ENCODE measurements around the gene PID1. TPM values are rescaled to one million over a fixed set of nuclear protein-coding genes. Genes with fewer than 3 reads are reported as not detected.

PID1 gene
- total RNA-seq, 1 donor from 2014 or later, result 25.1 TPM

DNA sequence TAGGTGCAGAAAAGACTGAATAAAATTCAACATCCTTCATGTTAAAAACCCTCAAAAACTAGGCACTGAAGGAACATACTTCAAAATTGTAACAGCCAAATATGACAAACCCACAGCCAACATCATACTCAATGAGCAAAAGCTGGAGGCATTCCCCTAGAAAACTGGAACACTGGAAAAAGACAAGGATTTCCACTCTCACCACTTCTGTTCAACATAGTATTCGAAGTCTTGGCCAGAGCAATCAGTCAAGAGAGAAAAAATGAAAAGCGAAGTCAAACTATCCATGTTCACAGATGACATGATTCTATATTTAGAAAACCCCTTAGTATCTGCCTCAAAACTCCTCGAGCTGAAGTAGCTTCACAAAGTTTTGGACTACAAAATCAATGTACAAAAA, 282.3 kb downstream of the PID1 start:
- H3K27me3 ChIP-seq (ENCODE audit: control insufficient read depth in 3 of 3, insufficient read depth in 3 of 3, low read length in 3 of 3), result no peaks in the 10 kb centered on the region
- no peak overlapping the region for H3K27ac ChIP-seq (ENCODE audit: low read depth, low read length)
- H3K9me3 ChIP-seq (ENCODE audit: control insufficient read depth in 3 of 3, low read length in 3 of 3), result no peaks in the 10 kb centered on the region
- H3K9ac ChIP-seq (ENCODE audit: low read depth in 1 of 3, low read length in 3 of 3), result no peak overlapping the region
- no peak overlapping the region for H3K4me3 ChIP-seq (ENCODE audit: low read length in 3 of 3)
- H3K36me3 ChIP-seq (ENCODE audit: control insufficient read depth in 3 of 3, insufficient read depth in 3 of 3, low read length in 3 of 3), result no peaks in the 10 kb centered on the region
- no peaks in the 10 kb centered on the region for H3K4me1 ChIP-seq (ENCODE audit: control insufficient read depth in 3 of 3, insufficient read depth in 3 of 3, low read length in 3 of 3)

DNA sequence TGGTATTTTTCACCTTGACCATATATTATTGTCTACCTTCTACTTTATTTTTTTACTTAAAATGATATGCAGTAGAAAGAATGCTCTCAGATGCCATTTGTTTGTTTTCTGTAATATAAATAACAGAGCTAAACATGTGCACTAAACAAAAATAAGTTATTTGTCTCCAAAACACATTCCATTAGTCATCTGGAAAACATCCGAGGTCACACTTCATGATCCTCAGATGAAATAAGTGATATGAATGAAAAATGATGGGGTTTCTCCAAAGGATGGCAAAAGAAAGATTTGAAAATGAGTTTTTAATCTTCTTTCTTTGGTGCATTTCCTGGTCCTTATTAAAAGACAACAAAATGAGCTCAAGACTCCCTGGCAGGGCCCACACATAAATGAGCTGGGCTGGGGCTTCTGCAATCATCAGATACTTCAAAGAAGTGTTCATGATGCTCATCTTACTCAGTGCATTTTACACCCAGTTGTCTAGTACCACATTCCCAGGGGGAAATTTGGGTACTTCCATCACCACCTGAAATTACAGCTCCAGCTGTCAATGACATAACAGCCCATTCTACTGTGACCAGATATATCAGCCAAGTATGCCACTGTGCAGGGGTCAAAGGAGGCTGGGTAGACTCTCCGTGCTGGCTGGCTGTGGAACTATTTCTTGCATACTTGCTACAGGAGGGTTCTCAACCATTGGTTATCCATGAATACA, 283.5 kb downstream of the PID1 start:
- Histone ChIP-seq H3K9ac (ENCODE audit: low read depth in 1 of 3, low read length in 3 of 3) (no peak overlapping the region), H3K4me3 (ENCODE audit: low read length in 3 of 3) (no peak overlapping the region), H3K9me3 (ENCODE audit: control insufficient read depth in 3 of 3, low read length in 3 of 3) (no peaks in the 10 kb centered on the region), H3K36me3 (ENCODE audit: control insufficient read depth in 3 of 3, insufficient read depth in 3 of 3, low read length in 3 of 3) (no peaks in the 10 kb centered on the region), H3K27me3 (ENCODE audit: control insufficient read depth in 3 of 3, insufficient read depth in 3 of 3, low read length in 3 of 3) (no peaks in the 10 kb centered on the region), H3K27ac (ENCODE audit: low read depth, low read length) (no peak overlapping the region), H3K4me1 (ENCODE audit: control insufficient read depth in 3 of 3, insufficient read depth in 3 of 3, low read length in 3 of 3) (no peaks in the 10 kb centered on the region)

DNA sequence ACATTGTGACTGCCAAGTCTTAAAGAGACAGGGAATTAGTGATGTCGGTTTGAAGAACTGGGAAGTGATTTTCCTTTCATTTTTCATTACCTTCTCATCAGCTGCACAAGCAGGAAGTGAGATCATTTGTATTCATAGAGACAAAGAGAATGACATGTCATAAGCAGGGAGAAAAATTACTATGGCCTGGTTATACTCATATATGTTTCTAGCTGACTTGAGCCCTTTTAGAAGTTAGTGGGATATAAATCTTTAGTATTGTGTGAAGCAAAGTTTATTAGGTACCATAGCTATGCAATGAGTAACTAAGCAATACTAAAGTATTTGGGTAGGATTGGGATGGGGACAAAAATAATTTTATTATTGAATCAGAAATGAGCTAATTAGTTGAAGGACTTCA, 284.1 kb downstream of the PID1 start:
- Histone ChIP-seq H3K36me3 (ENCODE audit: control insufficient read depth in 3 of 3, insufficient read depth in 3 of 3, low read length in 3 of 3) (no peaks in the 10 kb centered on the region), H3K27me3 (ENCODE audit: control insufficient read depth in 3 of 3, insufficient read depth in 3 of 3, low read length in 3 of 3) (no peaks in the 10 kb centered on the region), H3K4me3 (ENCODE audit: low read length in 3 of 3) (no peak overlapping the region), H3K9ac (ENCODE audit: low read depth in 1 of 3, low read length in 3 of 3) (no peak overlapping the region), H3K9me3 (ENCODE audit: control insufficient read depth in 3 of 3, low read length in 3 of 3) (no peaks in the 10 kb centered on the region), H3K4me1 (ENCODE audit: control insufficient read depth in 3 of 3, insufficient read depth in 3 of 3, low read length in 3 of 3) (no peaks in the 10 kb centered on the region), H3K27ac (ENCODE audit: low read depth, low read length) (no peak overlapping the region)

DNA sequence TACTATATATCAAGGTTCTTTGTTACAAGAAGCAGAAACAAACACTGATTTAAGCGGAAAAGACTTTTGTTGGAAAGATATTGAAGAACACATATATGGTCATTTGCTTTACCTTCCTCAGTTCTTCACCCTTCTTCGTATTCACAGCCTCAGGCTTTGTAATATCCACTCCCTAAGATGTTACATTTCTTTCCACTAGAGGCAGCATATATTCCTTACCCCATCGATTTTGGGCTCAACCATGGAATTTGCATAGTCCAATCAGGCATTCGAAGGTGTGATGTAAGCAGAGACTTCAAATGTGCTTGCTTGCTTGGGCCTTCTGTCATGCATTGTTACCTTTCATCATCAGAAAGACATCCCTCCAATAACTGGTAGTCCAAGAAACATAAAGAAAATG, 287.4 kb downstream of the PID1 start:
- Histone ChIP-seq H3K27me3 (ENCODE audit: control insufficient read depth in 3 of 3, insufficient read depth in 3 of 3, low read length in 3 of 3) (no peaks in the 10 kb centered on the region), H3K9me3 (ENCODE audit: control insufficient read depth in 3 of 3, low read length in 3 of 3) (no peaks in the 10 kb centered on the region), H3K36me3 (ENCODE audit: control insufficient read depth in 3 of 3, insufficient read depth in 3 of 3, low read length in 3 of 3) (no peaks in the 10 kb centered on the region), H3K9ac (ENCODE audit: low read depth in 1 of 3, low read length in 3 of 3) (no peak overlapping the region), H3K4me1 (ENCODE audit: control insufficient read depth in 3 of 3, insufficient read depth in 3 of 3, low read length in 3 of 3) (no peaks in the 10 kb centered on the region), H3K27ac (ENCODE audit: low read depth, low read length) (no peak overlapping the region), H3K4me3 (ENCODE audit: low read length in 3 of 3) (no peak overlapping the region)

DNA sequence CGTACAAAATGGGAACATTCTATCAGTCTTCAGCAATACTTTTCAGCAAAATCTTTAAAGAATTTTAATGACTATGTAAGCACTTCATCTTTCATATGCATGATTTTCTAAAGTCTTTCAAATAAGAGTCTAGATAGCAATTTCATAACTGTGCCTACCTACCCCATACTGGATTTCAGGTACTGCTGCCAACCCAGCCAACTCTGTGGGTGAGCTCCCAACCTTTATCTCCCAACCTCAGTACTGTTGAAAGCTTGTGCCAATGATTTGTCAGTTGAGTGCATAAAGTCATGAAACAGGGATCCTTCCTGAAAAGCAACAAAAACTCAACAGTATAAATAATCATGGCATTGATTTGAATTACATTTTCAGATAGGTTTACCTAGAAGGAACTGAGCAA, 296.9 kb downstream of the PID1 start:
- Histone ChIP-seq H3K27ac (ENCODE audit: low read depth, low read length) (no peak overlapping the region), H3K4me1 (ENCODE audit: control insufficient read depth in 3 of 3, insufficient read depth in 3 of 3, low read length in 3 of 3) (no peaks in the 10 kb centered on the region), H3K9me3 (ENCODE audit: control insufficient read depth in 3 of 3, low read length in 3 of 3) (no peaks in the 10 kb centered on the region), H3K36me3 (ENCODE audit: control insufficient read depth in 3 of 3, insufficient read depth in 3 of 3, low read length in 3 of 3) (no peaks in the 10 kb centered on the region), H3K9ac (ENCODE audit: low read depth in 1 of 3, low read length in 3 of 3) (no peak overlapping the region), H3K27me3 (ENCODE audit: control insufficient read depth in 3 of 3, insufficient read depth in 3 of 3, low read length in 3 of 3) (no peaks in the 10 kb centered on the region), H3K4me3 (ENCODE audit: low read length in 3 of 3) (no peak overlapping the region)

Small RNA genes lying within 50 kb of the gene (small RNA-seq; reads per million reads assigned to genes)
- gene RN7SKP283, result not detected
